ENCODE measurements around the gene OR51T1.
"Not testable (repeated sequence)": the region's sequence is repeated elsewhere in the genome, so short reads cannot be mapped to it uniquely, and the experiment has no call there.

Gene OR51T1

DNA sequence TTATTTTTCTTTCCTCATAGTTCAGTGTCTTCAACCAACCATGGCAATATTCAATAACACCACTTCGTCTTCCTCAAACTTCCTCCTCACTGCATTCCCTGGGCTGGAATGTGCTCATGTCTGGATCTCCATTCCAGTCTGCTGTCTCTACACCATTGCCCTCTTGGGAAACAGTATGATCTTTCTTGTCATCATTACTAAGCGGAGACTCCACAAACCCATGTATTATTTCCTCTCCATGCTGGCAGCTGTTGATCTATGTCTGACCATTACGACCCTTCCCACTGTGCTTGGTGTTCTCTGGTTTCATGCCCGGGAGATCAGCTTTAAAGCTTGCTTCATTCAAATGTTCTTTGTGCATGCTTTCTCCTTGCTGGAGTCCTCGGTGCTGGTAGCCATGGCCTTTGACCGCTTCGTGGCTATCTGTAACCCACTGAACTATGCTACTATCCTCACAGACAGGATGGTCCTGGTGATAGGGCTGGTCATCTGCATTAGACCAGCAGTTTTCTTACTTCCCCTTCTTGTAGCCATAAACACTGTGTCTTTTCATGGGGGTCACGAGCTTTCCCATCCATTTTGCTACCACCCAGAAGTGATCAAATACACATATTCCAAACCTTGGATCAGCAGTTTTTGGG, at the start of gene OR51T1:
Gene OR51T1 (plus strand): TSS at position 41 of the 641 bp plus-strand sequence. CDS start 0 bp downstream, at position 41.
- no peak for DNase-seq

DNA sequence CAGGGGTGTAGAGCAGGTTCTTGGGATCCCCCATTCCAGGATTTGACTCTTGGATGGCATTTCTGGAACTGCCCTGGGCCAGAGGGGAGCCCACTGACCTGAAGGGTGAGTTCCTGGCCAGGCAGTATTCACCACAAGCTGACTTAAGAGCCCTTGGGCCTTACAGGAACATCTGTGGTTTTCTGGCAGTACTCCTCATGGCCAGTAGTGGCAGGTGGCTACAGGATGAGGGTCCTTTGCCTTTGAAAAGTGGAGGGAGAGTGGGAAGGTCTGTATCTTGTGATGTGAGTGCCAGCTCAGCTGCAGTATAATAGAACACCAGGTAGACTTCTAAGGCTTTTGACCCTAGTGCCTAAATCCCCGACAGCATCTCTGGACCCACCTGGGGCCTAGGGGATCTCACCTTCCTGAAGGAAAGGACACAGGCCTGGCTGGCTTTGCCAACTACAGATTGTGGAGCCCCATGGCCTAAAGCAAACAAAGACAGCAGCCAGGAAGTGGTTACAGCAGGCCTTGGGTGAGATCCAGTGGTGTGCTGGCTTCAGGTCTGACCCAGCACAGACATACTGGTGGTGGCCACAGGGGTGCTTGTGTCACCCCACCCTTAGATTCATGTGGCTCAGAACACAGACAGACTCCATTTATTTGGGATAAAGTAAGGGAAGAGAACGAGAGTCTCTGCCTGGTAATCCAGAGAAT, 41.7 kb upstream of the OR51T1 start:
- no peak for DNase-seq

GRCh38 chr11:4848908-4849532, 32.7 kb upstream of the OR51T1 start, which contains the start of gene OR51S1:
OR51S1 (minus strand) TSS chr11:4849208; CDS start chr11:4849208, 0 bp downstream.
- DNase-seq: no peak

DNA sequence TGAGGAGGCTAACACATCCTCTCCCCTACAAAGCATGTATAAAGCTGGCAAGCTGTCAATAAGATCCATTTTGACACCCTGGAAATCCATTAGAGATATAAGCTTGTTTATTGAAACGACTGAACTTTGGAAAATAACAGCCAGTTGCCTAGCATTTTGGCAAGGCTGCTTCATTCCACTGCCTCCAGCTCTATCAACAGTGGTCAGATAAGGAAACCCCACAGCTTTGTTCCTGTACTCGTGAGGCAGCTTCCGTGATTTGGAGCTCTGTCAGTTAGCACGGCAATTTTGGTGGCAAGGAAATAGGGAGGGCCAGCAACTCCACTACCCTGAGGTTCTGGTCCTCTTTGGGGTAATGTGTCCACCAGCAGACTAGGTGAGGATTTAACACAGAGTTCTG, 30.7 kb upstream of the OR51T1 start:
- DNase-seq: no peak

DNA sequence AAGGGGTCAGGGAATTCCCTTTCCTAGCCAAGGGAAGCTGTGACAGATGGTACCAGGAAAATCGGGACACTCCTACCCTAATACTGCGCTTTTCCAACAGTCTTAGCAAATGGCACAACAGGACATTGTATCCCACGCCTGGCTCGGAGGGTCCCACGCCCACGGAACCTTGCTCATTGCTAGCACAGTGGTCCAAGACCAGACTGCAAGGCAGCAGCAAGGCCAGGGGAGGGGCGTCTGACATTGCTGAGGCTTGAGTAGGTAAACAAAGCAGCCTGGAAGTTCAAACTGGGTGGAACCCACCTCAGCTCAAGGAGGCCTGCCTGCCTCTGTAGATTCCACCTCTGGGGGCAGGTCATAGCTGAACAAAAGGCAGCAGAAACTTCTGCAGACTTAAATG, 27.4 kb upstream of the OR51T1 start:
- DNase-seq: not testable (repeated sequence)

DNA sequence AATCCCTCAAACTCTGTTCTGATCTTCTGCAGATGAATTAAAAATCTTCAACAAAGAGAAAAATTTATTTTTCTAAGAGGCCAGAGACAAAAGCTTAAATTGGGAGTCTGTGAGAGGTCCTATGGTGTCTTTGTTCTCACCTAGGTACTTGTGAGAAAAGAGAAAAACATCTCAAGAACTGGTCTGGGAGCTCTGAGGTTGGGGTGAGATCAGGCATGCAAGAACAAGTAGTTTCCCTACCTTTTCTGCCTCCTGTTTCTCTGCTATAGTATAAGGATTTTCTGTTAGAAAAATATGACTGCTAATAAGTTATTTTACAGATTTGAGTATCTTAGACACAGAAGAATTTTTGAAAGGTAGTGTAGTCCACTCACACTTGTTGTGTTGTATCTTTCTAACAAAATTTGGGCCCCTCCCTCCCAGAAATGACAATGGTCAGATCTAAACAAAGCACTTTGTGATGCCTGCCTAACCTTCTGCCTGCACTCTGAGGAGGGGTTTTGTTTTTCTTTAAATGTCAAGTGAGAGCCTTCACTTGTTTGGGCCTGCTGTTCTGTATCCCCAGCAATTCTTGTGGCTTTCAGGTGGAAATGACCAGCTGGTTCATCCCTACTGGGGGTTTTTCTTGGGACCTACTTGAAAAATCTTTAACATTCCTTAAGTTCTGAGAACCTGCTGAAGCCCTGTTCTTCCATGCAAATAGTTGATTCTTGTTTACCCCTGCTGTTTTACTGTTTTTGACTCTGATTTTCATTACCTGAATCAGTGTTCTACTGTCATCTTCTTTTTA, 19.1 kb upstream of the OR51T1 start:
- DNase-seq: no peak

- no peak for DNase-seq
These were observed 17.8 kb upstream of the OR51T1 start for GRCh38 chr11:4863876-4864275.

DNA sequence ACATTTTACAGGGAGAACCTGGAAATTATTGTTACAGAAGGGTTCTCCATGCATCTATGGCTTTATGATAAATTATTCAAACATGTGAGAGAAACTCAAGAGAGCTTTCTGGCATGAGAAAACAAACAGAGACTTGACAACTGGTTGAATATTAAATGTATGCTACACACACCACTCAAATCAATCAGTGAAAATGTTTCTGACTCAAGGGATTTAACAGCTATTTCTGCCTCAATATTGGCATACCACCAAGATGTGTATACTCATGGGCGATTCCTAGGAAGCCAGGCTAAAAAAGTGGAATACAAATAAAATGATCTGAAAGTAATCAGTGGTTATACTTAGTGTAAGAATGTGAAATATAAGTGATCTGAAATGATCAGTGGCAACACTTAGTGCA, 15.8 kb upstream of the OR51T1 start:
- no peak for DNase-seq

- DNase-seq: no peak
These were observed 512 bp upstream of the OR51T1 start for GRCh38 chr11:4881188-4881587.

DNA sequence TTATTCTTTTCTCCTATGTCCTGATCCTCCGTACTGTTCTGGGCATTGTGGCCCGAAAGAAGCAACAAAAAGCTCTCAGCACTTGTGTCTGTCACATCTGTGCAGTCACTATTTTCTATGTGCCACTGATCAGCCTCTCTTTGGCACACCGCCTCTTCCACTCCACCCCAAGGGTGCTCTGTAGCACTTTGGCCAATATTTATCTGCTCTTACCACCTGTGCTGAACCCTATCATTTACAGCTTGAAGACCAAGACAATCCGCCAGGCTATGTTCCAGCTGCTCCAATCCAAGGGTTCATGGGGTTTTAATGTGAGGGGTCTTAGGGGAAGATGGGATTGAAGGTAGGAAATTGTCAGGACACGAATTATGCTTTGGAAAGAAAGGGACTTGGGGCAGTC, 843 bp downstream of the OR51T1 start:
- DNase-seq: no peak

DNA sequence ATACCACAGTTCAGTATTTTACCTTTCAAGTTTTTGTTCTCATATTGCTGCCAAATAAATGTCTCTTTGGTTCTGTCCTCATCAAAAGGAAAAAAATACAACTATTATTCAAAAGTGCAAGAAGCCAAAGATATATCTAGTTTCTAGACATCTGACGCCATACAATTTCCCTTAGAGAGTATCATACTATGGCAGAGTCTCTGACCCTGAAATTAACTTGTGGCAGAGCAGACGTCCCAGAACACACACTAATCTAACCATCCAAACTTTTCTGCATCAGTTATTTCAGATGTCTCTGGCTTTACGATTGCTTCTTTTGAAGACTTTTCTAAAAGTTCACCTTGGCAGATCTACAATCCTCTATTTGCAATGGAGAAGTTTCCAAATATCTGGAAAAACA, 2.7 kb downstream of the OR51T1 start:
- DNase-seq: no peak

GRCh38 chr11:4886186-4886585, 4.5 kb downstream of the OR51T1 start:
- no peak for DNase-seq

GRCh38 chr11:4887591-4887990, 5.9 kb downstream of the OR51T1 start:
- DNase-seq: no peak

DNA sequence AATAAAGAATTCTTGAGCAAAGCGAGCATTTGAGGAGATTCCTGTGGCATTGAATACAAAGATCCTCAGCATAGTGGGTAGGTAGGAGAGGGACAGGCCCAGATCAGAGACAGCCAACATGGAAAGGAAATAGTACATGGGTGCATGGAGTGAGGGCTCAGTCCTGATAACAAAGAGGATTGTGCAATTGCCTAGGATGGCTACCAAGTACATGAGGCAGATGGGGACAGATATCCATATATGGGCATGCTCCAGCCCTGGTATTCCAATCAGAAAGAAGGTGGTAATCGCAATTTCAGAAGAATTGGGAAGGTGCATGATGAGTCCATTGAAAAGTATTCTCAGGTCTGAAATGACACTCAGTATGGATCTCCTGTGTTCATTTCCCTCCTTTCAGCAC, 8.6 kb downstream of the OR51T1 start:
- no peak for DNase-seq

- DNase-seq: no peak
These were observed 10.4 kb downstream of the OR51T1 start for GRCh38 chr11:4891996-4892640.

DNA sequence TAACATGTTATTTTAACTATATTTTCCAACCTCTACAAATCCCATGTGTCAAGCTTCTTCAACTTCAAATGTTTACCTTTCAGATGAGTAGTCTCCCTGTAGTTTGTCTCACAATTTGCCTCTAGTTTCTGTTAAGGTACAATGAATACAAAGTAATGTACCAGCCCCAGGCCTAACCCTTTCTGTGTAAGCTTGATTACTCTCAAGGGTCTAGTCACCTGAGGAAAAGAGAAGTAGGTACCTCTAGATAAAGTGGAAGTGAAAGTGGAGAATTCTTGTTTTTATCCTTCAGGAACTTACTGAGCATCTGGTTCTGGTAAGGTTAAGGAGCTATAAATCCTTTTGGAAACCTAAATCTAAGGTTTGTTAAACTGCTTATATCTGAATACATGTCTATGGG, 21.8 kb downstream of the OR51T1 start, which contains the start of gene OR51A7:
Gene OR51A7 (plus strand): TSS at position 300 of the 400 bp plus-strand sequence. CDS start 3,587 bp downstream, outside the sequence.
- DNase-seq: no peak

GRCh38 chr11:4916581-4916980, 34.9 kb downstream of the OR51T1 start:
- DNase-seq: no peak

GRCh38 chr11:4919250-4919649, 37.5 kb downstream of the OR51T1 start, which contains the start of gene OR51G2:
OR51G2 (minus strand) TSS chr11:4919350; CDS start chr11:4915663, 3,687 bp downstream.
- no peak for DNase-seq

DNA sequence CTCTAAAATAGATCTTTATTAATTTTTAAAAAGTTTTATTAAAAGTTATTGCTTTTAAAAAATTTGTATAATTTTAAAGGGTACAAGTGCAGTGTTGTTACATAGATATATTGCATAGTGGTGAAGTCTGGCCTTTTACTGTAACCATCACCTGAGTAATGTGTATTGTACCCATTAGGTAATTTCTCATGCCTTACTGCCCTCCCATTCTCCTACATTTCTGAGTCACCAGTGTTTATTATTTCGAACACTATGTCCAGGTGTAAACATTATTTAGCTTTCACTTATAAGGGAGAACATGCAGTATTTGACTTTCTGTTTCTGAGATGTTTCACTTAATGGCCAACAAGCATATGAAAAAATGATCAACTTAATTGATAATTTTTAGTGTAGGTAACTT, 40.1 kb downstream of the OR51T1 start:
- no peak for DNase-seq

- no peak for DNase-seq
These were observed 40.6 kb downstream of the OR51T1 start for GRCh38 chr11:4922304-4922703.

GRCh38 chr11:4924239-4924638, 42.5 kb downstream of the OR51T1 start, which contains the start of gene OR51G1:
OR51G1 (minus strand) TSS chr11:4924339; CDS start chr11:4924339, 0 bp downstream.
- no peak for DNase-seq

- no peak for DNase-seq
These were observed 44.9 kb downstream of the OR51T1 start for GRCh38 chr11:4926608-4927007.
